Breast epithelium (tissue), 3 donors: ENCODE results near the gene KIF26B.

Experiments
- POLR2A ChIP-seq: fragments of 450-650 bp; IDR thresholded peaks from one replicate; pipeline ENCODE4 v1.6.1; 2016; ENCODE audit warnings: antibody characterized with exemption, mild to moderate bottlenecking, moderate library complexity
- TF ChIP-seq, protein P1 (sequence below), 3 donors: fragments of 450-650 bp; IDR thresholded peaks; one replicate each; pipeline ENCODE4 v1.5.1; 2016 to 2017; ENCODE audit warnings: antibody characterized with exemption in 3 of 3, mild to moderate bottlenecking in 3 of 3, moderate library complexity in 3 of 3

DNA sequence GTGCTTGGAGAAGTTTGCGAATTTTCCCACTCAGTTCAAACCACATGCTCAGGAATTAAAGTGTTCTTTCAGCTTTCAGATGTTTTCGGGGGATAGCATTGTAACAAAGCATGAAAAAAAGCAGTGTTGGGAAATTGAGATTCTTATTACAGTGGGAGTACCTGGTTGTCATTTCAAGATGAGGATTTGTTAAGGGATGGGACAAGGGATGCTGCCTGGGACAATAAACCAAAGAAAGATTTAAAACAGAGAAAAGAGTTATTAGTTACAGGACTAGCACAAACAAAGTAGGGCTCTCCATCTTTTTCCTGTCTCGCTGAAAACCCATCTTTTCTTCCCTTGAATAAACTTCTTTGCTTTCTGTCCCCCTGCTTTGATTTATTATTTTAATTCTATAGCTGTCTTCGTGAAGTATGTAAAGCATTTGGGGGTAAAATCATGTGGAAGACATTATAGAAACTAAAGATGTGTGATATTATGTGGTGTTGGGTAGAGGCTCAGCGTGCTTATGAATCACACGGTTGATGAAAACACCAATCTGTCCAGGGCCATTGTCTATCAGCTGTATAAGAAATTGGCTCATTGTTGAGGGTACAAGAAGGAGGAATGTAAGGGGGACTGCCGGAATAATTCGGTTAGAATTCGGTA, 277.6 kb downstream of the KIF26B start:
- no peak for TF ChIP-seq POLR2A
- TF ChIP-seq, protein P1, sequence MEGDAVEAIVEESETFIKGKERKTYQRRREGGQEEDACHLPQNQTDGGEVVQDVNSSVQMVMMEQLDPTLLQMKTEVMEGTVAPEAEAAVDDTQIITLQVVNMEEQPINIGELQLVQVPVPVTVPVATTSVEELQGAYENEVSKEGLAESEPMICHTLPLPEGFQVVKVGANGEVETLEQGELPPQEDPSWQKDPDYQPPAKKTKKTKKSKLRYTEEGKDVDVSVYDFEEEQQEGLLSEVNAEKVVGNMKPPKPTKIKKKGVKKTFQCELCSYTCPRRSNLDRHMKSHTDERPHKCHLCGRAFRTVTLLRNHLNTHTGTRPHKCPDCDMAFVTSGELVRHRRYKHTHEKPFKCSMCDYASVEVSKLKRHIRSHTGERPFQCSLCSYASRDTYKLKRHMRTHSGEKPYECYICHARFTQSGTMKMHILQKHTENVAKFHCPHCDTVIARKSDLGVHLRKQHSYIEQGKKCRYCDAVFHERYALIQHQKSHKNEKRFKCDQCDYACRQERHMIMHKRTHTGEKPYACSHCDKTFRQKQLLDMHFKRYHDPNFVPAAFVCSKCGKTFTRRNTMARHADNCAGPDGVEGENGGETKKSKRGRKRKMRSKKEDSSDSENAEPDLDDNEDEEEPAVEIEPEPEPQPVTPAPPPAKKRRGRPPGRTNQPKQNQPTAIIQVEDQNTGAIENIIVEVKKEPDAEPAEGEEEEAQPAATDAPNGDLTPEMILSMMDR (IDR thresholded peaks at IDR 0.05) = no peak
